GM23248 (cell line): Measurements from ENCODE around the gene CA12. TPM values are rescaled to one million over a fixed set of nuclear protein-coding genes. Genes with fewer than 3 reads are reported as not detected.

Experiments
- DNase-seq: peaks from one replicate; pipeline ENCODE4 v3.0.0-alpha.2; 2015
- H2AFZ ChIP-seq: fragments of 200-600 bp; sonication (generic); 2 replicates; pipeline ENCODE4 v1.6.1; 2016; ENCODE audit warnings: antibody characterized with exemption
- H3F3A ChIP-seq: fragments of 200-600 bp; sonication (generic); 2 replicates; pipeline ENCODE4 v1.6.1; 2016; ENCODE audit warnings: mild to moderate bottlenecking, antibody characterized with exemption, mixed run types; ENCODE audit not compliant: insufficient read depth
- H3K27ac ChIP-seq: fragments of 200-600 bp; sonication (generic); 2 replicates; pipeline ENCODE4 v1.5.1; 2016; ENCODE audit warnings: mild to moderate bottlenecking
- H3K27me3 ChIP-seq: fragments of 200-600 bp; sonication (generic); replicated peaks from 2 replicates; pipeline ENCODE4 v1.6.1; 2016; ENCODE audit warnings: mild to moderate bottlenecking; ENCODE audit not compliant: insufficient read depth
- H3K36me3 ChIP-seq: fragments of 200-600 bp; sonication (generic); 2 replicates; pipeline ENCODE4 v1.6.1; 2016; ENCODE audit warnings: low read depth, mild to moderate bottlenecking
- H3K4me1 ChIP-seq: fragments of 200-600 bp; sonication (generic); 2 replicates; pipeline ENCODE4 v1.6.1; 2016; ENCODE audit warnings: mild to moderate bottlenecking; ENCODE audit not compliant: insufficient read depth
- H3K4me2 ChIP-seq: fragments of 200-600 bp; sonication (generic); one replicate; pipeline ENCODE4 v1.6.1; 2016; ENCODE audit warnings: mild to moderate bottlenecking; ENCODE audit not compliant: unreplicated experiment
- H3K4me3 ChIP-seq: fragments of 200-600 bp; sonication (generic); 2 replicates; pipeline ENCODE4 v1.5.1; 2016; ENCODE audit warnings: mild to moderate bottlenecking
- H3K79me2 ChIP-seq: fragments of 200-600 bp; sonication (generic); 2 replicates; pipeline ENCODE4 v1.6.1; 2016; ENCODE audit warnings: mild to moderate bottlenecking; ENCODE audit not compliant: insufficient read depth
- H3K9ac ChIP-seq: fragments of 200-600 bp; sonication (generic); 2 replicates; pipeline ENCODE4 v1.6.1; 2016; ENCODE audit warnings: mild to moderate bottlenecking
- H3K9me2 ChIP-seq: fragments of 200-600 bp; sonication (generic); 2 replicates; pipeline ENCODE4 v1.6.1; 2016; ENCODE audit warnings: mixed run types, mild to moderate bottlenecking, moderate library complexity; ENCODE audit not compliant: insufficient read depth
- H3K9me3 ChIP-seq: fragments of 200-600 bp; sonication (generic); one replicate; pipeline ENCODE4 v1.6.1; 2017; ENCODE audit warnings: low read depth
- H4K20me1 ChIP-seq: fragments of 200-600 bp; sonication (generic); 2 replicates; pipeline ENCODE4 v1.6.0; 2016; ENCODE audit not compliant: insufficient read depth
- EZH2 ChIP-seq: fragments of 200-600 bp; sonication (generic); IDR thresholded peaks from 2 replicates; pipeline ENCODE4 v1.6.1; 2018; ENCODE audit warnings: antibody characterized with exemption, mild to moderate bottlenecking; ENCODE audit not compliant: insufficient read depth, poor library complexity, severe bottlenecking
- EZH2phosphoT487 ChIP-seq: fragments of 200-600 bp; sonication (generic); IDR thresholded peaks from 2 replicates; pipeline ENCODE4 v1.6.1; 2018; ENCODE audit warnings: antibody characterized with exemption, moderate library complexity, mild to moderate bottlenecking, low read depth; ENCODE audit not compliant: insufficient read depth
- WGBS, 2 experiments: methylation state at CpG; one replicate each; pipeline ENCODE4 v1.1.6; 2015 to 2017; ENCODE audit warnings: low lambda C conversion rate in 2 of 2, low coverage in 1 of 2; ENCODE audit errors: missing lambda C conversion rate in 2 of 2; 5-methylcytosine and 5-hydroxymethylcytosine counted together
- in situ Hi-C: fragments of 300-500 bp; cut with MboI; formaldehyde crosslinking; loops from 2 replicates; pipeline ENCODE4 v1.15.0; 2020
- polyA plus RNA-seq: library from polyadenylated mRNA; unstranded; fragments of >200 nt; fragmentation: Nextera tagmentation; extraction: Ambion mirVana; gene quantifications from 2 replicates; pipeline ENCODE4 v1.2.1, GENCODE V29; 2016
- total RNA-seq: library from RNA; depleted of rRNA; stranded (reverse); fragments of >200 nt; shearing (Covaris generic); gene quantifications from 2 replicates; pipeline ENCODE4 v1.2.3, GENCODE V29; 2014

The CA12 gene
- total and polyA plus RNA-seq, 2 experiments from 2014 or later = 41.8 to 42.1 TPM

DNA sequence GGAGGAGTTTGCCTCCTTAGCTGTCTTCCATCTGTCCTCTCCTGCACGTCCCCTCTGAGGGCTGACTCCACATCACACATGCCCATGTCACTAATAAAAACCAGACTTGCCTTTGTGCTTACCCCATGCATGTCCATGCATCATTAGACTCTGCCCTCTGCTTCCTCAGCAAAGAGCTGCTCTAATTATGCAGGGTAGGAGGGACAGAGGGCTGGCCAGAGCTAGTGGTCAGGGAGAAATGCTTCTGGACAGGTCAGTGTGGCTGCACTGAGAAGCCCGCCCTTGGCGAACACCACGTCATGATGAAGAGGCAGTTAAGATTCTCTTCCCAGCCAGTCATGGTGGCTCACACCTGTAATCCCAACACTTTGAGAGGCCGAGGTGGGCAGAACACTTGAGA lies 8.9 kb downstream of the CA12 start:
- peaks cover 11% of the 10 kb centered on the region for H3K79me2 ChIP-seq
- H4K20me1 ChIP-seq = no peaks in the 10 kb centered on the region
- H3K4me2 ChIP-seq = peak overlapping the region; percentile 55
- H3F3A ChIP-seq = peaks cover 79% of the 10 kb centered on the region
- H2AFZ ChIP-seq = peak overlapping the region; percentile 69
- peaks cover 59% of the 10 kb centered on the region for H3K4me1 ChIP-seq
- TF ChIP-seq EZH2 (no peak), EZH2phosphoT487 (no peak)
- no peaks in the 10 kb centered on the region for H3K27me3 ChIP-seq
- H3K4me3 ChIP-seq = peak overlapping the region; percentile 62
- no peaks in the 10 kb centered on the region for H3K36me3 ChIP-seq
- in situ Hi-C loops = no loop called here
- peak overlapping the region; percentile 89 for H3K9ac ChIP-seq
- no peaks in the 10 kb centered on the region for H3K9me2 ChIP-seq
- H3K9me3 ChIP-seq = no peaks in the 10 kb centered on the region
- 24 to 31% methylated on average over 5 of the region's 5 CpGs for WGBS, 2 experiments
- H3K27ac ChIP-seq = peak overlapping the region; percentile 99
- peak; percentile 88 for DNase-seq

- Histone ChIP-seq H3K9ac (peak overlapping the region; percentile 89), H3F3A (peaks cover 74% of the 10 kb centered on the region), H3K4me1 (peaks cover 65% of the 10 kb centered on the region), H3K79me2 (peaks cover 5% of the 10 kb centered on the region), H3K9me2 (no peaks in the 10 kb centered on the region), H3K27me3 (no peaks in the 10 kb centered on the region), H4K20me1 (no peaks in the 10 kb centered on the region), H3K4me2 (peak overlapping the region; percentile 71), H3K9me3 (no peaks in the 10 kb centered on the region), H2AFZ (peak overlapping the region; percentile 69), H3K27ac (peak overlapping the region; percentile 99), H3K36me3 (no peaks in the 10 kb centered on the region), H3K4me3 (peak overlapping the region; percentile 62)
- peak; percentile 99 for DNase-seq
- TF ChIP-seq EZH2phosphoT487 (no peak), EZH2 (no peak)
- in situ Hi-C loops = no loop called here
- 0 to 3% methylated on average over 12 of the region's 12 CpGs for WGBS, 2 experiments
Observed at GRCh38 chr15:63372018-63372705, 9.5 kb downstream of the CA12 start.

- Histone ChIP-seq H3K27ac (peak overlapping the region; percentile 99), H4K20me1 (no peaks in the 10 kb centered on the region), H3K36me3 (no peaks in the 10 kb centered on the region), H3K79me2 (no peaks in the 10 kb centered on the region), H3K27me3 (no peaks in the 10 kb centered on the region), H3F3A (peaks cover 69% of the 10 kb centered on the region), H3K9me2 (no peaks in the 10 kb centered on the region), H3K4me3 (peak overlapping the region; percentile 62), H3K4me2 (peak overlapping the region; percentile 71), H3K9ac (peak overlapping the region; percentile 89), H2AFZ (peak overlapping the region; percentile 69), H3K9me3 (no peaks in the 10 kb centered on the region), H3K4me1 (peaks cover 73% of the 10 kb centered on the region)
- no peak for TF ChIP-seq EZH2phosphoT487
- no peak for TF ChIP-seq EZH2
- in situ Hi-C loops = no loop called here
- WGBS, 2 experiments = 4 to 5% methylated on average over 15 of the region's 15 CpGs
- DNase-seq = peak; percentile 98
Observed at GRCh38 chr15:63371297-63371918, 10.2 kb downstream of the CA12 start.

DNA sequence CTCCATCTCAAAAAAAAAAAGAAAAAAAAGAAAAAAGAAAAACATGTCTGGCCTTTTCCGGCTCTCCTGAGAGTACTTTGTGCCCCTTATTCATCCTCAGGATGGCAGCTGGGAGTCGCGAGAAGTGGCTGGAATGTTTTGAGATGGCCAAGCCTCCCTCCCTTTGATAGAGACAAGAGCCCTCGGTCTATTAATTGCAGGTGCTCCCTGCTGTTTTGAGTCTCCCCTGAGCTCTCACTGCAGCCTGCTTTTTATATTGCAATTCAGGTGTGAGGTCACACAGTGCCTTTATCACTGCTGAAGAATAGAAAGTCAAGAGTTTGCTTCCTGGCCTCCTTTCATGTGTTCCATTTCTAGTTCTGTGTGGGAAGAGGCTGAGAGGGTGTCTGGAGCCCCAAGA lies 10.9 kb downstream of the CA12 start:
- Histone ChIP-seq H3K27ac (peak overlapping the region; percentile 99), H3K9me3 (no peaks in the 10 kb centered on the region), H3K4me1 (peaks cover 76% of the 10 kb centered on the region), H2AFZ (peak overlapping the region; percentile 69; the same call in 1 of the 2 replicates), H3K9ac (peak overlapping the region; percentile 89), H3K27me3 (no peaks in the 10 kb centered on the region), H3F3A (peaks cover 66% of the 10 kb centered on the region), H3K36me3 (no peaks in the 10 kb centered on the region), H3K4me2 (peak overlapping the region; percentile 71), H3K9me2 (no peaks in the 10 kb centered on the region), H4K20me1 (no peaks in the 10 kb centered on the region), H3K79me2 (no peaks in the 10 kb centered on the region), H3K4me3 (no peak overlapping the region)
- TF ChIP-seq EZH2 (no peak), EZH2phosphoT487 (no peak)
- in situ Hi-C loops = no loop called here
- 75 to 76% methylated on average over 4 of the region's 4 CpGs for WGBS, 2 experiments
- peak; percentile 13 for DNase-seq
